ENCODE measurements around the gene LPP.

The LPP gene

DNA sequence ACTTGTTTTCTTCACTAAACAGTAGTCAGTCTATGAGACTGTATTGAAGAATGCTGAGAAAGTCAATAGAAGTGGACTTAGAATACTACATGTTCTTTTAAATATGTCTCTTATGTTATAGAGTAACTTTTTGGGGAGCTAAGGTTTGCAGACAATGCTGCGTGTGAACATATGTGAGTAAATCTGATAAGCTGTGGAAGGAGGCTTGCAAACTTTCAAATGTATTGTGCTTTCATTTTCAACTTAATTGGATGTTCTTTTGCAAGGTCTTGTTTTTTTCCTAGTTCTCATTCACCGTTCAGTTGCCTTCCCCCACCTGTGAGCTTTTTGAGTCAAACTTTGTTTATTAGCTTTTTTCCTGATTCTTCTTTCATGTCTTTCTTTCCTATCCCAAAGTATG, 176.2 kb downstream of the LPP start:
- DNase-seq (ENCODE audit: low read depth), result no peak

DNA sequence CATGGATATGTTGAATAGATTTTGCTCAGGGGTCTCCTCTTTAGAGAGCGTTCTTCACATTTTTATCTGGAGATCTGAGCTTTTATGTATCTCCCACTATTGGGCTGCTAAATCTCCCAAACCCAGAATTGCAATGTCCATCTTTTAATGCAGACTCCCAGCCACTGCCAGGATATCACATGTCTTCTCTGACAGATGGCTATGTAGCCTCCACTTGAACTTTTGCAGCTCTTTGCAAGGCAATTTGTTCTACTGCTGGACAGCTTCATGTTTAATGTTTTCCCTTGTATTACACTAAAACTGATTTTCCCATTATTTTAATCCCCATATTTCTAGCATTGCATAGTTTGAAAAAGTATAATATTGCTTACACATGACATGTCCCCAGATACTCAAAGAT, 177.2 kb downstream of the LPP start:
- DNase-seq (ENCODE audit: low read depth), result no peak

DNA sequence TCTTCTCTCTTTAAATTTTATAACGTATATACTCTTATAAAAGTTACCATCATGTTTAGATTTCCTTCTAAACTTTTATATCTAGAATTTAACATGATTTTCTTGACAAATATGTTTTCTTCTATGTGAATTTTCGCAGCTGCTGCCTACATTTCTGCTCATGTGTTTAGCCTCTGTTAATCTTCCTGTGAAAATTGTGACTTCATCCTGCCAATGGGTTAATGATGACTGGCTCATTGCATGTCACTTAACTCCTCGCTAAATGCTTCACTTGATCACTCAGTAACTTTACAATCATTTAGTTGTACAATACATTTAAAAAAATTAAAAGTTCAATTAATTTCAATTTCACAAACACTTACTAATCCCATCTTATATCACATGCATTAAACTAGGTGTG, 178.1 kb downstream of the LPP start:
- no peak for DNase-seq (ENCODE audit: low read depth)

DNA sequence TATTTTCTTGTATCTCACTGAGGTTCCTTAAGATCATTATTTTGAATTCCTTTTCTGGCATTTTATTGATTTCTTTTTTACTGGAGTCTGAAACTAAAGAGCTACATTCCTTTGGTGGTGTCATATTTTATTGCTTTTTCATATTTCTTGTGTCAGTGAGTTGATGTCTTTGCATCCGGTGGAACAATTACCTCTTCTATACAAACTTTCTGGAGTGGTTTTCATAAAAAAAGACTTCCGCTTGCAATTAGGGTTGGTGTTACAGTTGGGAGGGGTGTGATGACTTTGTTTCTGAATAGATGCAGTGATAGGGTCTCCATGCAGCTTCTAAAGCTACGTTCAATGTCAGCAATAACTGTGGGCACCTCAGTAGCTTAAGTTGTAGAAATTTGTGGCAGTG, 181.7 kb downstream of the LPP start:
- no peak for DNase-seq (ENCODE audit: low read depth)

DNA sequence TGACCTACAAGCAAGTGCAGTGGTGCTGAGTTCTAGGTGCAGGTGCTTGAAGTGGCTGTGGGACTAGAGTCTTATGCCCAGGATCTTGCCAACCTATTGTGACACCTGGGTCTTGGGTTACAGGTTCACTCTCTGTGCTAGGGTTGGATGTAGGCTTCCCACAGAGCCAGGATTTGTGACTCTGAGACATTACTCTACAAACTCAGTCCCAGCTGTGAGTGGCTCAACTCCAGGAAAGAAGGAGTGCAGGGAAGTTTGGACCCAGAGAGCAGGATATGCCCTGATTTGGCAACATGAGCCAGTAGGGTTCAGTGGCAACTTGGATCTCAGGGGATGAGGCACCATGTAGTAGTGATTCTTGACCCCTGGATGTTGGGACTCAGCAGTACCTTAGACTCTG, 182.2 kb downstream of the LPP start:
- DNase-seq (ENCODE audit: low read depth), result no peak

DNA sequence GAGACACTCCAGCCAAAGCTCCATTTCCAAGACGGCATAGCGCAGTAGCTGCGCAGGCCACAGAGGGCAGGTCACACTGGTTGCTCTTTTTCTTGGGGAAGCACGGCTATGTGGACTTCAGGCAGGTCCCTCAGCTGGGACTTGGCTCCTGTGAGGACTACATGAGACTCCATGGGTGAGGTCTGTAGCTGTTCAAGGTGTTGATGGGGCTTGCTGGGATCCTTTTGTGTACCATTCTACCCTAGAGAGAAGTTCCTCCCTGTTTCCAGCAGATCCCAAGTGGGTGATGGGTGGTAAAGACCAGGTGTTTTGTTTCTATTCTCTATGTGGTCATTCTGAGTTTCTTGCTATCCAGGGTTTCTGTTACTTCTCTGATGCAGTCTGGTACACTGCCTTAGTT, 183.3 kb downstream of the LPP start:
- DNase-seq (ENCODE audit: low read depth), result no peak

DNA sequence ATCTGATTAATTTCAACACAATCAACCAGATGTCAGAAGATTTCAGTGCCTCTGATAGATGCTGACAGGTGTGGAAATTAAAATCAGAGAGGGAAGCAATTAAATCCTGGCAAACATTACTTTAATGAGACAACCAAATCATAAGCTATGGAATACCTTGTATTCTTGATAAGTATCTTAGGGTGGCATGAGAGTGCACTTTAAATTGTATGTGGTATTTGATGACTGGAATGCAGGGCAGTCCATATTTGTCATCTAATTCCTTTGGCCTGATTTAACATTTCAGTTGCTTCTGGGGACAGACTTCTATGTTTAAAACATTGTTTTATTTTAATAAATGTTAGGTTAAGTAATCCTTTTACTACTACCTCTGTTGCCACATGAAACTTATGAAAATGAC, 184.1 kb downstream of the LPP start:
- DNase-seq (ENCODE audit: low read depth), result no peak

DNA sequence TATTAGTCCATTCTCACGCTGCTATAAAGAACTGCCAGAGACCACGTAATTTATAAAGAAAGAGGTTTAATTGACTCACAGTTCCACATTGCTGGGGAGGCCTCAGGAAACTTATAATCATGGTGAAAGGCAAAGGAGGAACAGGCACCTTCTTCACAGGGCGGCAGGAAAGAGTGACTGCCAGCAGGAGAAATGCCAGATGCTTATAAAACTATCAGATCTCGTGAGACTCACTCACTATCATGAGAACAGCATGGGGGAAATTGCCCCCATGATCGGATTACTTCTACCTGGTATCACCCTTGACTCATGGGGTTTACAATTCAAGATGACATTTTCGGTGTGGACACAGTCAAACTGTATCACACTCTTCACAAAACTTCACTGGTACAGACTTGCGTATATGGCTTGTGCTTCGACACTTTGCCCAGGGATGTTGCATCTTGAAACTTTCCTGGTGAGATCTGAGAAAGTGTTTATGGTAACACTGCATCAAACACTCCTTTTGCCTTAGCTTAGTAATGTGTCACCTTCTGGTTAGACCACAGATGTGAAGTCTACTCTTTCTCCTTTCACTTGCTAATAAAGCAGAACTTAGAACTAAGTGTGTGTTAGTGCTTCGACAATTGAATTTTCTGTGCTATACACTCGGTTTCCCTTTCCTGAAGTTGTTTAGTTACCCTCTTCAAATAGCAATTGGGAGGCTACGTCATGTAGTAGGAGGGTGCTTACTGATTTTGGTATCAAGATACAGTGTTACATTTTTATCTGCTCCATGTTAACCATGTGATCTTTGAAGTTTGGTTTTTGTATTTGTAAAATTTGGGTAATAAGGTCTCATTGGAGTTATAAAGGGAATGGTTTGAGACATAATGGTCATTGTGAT, 185.7 kb downstream of the LPP start:
- DNase-seq (ENCODE audit: low read depth), result no peak

DNA sequence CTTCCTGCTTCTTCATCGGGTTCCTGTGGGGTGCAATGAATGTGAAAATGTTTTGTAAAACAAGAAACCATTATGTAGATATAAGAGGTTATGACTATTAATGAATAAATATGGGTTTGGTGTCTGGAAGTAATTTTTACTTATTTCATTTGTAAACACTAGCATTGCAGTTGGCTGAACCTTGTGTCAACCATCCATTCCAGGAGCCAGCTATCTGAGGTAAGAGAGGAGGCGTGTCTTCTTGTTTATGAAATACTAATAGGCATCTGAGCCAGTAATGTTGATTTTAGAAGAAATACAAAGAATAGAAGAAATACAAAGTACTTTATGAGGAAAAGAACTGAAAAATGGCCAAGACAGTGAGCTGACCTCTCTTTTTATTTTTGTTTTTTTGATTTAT, 187.5 kb downstream of the LPP start:
- DNase-seq (ENCODE audit: low read depth), result no peak

DNA sequence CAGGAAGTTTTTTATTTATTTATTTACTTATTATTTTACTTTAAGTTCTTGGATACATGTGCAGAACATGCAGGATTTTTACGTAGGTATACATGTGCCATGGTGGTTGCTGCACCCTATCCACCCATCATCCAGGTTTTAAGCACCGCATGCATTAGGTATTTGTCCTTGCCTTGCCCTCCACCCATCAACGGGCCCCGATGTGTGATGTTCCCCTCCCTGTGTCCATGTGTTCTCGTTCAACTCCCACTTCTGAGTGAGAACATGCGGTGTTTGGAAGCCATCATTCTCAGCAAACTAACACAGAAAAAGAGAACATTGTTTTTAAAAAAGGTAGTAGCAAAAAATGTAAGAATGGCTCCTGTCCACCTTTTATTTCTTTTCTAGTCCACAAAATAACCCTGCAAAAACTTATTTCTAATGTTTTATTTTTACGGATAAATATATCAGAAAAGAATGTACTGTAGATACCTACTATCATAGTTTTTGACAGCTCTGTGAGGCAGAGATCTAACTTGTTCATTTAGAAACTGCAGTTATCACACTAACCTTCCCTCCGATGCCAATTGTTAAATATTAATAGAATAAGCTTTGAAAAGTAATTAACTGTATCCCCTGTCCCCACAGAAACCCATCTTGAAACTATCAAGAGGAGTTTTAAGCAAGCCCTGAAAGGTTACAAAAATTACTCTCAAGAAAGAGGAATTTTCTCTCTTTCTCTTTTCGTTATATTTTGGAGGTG, 189.2 kb downstream of the LPP start:
- no peak for DNase-seq (ENCODE audit: low read depth)

DNA sequence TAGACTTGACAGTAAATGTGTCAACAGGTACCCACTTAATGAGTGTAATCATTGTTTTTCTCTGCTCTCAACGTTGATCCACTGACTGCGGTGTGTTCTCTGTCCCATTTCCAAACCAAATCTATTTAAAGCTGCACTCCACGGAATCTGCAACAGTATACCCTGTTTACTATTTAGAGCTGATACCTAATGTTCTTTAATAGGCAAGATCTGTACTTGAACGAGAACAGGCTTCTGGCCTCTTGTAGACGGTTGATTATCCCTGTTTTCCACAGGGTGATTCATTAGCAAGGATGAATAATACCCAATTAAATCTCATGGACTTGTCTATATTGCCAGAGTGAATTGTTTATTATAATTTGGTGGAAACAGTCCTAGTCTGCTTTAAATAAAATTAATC, 189.9 kb downstream of the LPP start:
- no peak for DNase-seq (ENCODE audit: low read depth)

DNA sequence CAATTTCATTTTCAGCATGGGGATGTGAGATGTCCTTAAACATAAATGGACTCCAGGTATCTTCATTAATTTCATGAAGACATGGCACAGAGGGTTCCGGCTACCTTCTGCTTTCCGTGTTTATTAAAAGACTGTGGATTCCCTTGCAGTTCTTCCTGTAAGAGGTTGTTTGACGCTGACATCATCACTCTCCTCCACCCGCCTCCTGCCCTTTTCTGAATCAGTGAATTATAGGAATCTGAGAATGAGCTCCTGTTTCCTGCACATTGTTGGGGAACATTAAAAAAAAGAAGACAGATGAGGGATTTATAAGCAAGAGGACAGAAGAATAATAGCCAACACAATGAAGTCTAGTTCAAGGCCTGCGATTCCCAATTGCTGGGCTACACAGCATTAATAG, 191.3 kb downstream of the LPP start:
- DNase-seq (ENCODE audit: low read depth), result no peak

DNA sequence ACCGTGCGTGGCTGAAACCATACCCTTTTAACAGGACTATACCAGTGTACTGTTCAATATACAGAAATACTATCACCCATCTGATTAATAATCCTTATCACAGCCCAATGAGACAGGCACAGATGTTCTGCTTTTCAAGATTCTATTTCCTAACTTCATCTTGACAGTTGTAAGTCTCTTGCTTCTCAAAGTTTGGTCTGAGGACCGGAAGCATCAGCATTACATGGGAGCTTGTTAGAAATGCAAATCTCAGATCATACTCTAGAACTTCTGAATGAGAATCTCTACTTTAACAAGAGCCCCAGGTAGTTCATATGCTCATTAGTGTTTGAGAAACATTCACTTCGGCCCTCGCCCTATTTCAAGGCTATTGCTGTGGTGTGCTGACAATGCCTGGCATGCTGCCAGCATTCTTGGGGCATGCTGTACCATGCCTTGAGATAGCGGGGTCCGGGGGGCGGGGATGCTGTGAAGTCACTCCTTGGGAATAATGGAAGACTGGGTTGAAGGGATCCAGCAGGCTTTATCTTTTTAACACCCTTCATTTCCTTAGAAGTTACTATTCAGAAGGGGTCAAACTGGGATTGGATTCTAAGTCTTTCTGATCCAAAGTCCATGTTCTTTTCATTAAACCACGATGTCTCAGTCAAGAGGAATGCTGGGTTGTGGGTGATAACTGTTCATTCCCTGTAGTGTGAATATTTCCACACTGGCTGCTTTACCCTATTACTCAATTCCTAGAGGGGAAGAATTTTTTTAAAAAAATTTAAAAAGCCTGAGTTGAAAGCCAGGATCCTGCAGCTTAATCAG, 194.7 kb downstream of the LPP start:
- DNase-seq (ENCODE audit: low read depth), result peak; percentile 88

DNA sequence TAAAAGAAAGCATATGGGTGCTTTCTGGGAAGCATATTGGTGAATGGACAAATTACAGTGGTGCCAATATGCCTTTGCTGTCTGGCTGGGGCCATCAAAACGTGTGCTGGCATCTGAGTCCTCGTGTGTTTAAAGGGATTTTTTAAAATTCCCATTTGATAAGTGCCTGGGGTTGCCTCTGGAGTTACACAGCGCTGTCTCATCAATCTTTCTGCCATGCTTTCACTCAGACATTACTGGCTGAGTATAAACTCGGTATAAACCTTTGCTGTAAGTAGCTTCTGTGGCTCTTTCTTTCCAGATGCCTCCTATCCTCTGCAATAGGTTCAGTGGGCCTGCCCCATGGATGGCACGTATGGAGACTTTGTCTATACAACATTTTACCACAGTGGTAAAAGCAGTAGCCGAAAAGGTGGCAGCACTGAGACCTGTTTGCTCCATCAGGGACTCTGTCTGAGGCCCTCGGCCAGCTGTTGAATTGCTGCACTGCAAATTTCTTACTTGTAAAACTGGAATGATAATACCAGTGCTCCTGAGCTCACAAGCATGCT, 195.5 kb downstream of the LPP start:
- DNase-seq (ENCODE audit: low read depth), result no peak

DNA sequence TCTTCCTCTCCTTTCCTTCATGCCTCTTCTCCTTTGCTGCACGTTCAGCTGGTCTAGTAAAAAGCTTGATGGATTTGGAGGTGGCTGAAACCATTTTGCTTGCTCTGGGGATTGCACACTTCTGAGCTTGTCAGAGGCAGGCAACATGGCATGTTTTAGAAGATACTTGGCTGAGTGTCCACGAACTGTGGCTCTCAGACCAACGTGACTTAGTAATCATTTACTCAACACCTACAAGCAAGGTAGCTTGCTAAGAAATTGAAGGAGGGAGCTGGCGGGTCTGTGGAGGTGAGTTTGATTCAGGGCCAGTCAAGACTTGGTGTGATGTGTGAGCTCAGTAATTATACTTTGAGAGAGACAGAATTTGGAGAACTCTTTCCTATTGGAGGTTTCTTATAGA, 196.0 kb downstream of the LPP start:
- no peak for DNase-seq (ENCODE audit: low read depth)

DNA sequence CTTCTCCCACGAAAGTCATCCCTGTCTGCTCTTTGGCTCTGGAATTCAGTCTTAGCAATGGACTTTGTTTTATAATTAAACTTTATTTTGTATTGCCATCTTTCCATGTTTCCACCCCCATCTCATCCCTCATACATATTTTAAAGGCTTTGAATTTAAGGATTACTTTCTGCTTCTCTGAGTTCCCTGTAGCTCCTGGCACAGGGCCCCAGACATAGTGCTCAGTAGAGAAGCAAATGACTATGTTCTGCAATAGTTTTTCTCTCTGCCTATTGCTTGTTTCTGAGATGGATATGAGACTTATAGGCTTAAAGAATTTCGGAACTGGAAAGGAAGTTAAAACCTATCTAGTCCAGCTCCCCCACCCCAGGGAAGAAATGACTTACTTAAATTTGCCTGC, 197.0 kb downstream of the LPP start:
- DNase-seq (ENCODE audit: low read depth), result no peak

DNA sequence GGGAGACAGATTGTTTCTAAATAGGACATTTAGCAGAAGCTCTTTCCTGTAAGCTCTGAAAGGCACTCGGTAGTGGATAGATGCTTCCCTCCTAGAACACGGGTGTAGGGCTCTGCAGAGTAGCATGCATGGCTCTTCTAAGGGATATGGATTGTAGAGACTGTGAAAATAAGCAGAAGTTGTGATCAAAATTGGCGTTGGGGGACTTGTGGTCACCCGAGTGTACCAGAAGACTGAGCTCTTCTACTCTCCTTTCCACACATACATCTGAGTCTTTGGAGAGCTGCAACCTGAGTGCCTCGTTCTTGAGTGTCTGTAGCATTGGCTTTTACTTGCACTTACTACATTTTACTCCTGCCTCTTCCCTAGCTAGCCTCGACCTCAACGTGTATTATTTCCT, 197.7 kb downstream of the LPP start:
- DNase-seq (ENCODE audit: low read depth), result no peak

DNA sequence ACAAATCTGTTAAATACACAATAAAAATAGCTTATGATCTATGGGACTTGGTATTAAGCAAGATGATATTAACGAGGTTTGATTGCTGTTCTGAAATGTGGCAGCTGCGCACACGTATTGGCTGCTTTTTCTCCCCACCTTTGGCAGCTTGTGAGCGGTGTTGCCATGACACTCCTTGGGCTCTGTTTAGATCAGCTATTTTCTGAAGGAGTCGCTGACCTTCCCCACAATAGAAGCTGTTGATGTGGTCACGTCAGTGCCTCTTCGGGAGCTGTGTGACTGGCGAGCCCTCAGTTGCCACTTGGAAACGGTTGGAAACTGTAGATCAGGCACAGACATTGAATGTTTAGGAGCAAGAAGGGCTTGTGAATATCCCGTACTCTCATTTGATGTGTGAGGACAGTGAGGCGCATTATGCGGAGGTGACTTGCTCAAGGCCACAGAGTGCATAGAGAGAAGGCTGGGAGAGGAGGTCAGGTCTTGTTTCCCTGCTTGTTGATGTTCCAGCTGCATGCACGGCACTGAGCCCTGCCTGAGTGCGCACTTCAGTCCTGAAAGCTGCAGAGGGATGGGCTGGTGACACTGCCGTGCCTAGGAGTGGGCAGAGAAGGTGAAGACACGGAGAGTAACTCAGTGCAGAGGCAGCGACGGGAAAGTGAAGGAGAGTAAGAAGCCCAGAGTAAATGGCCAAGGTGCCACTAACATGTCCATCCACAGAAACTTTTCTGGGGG, 198.4 kb downstream of the LPP start:
- no peak for DNase-seq (ENCODE audit: low read depth)

DNA sequence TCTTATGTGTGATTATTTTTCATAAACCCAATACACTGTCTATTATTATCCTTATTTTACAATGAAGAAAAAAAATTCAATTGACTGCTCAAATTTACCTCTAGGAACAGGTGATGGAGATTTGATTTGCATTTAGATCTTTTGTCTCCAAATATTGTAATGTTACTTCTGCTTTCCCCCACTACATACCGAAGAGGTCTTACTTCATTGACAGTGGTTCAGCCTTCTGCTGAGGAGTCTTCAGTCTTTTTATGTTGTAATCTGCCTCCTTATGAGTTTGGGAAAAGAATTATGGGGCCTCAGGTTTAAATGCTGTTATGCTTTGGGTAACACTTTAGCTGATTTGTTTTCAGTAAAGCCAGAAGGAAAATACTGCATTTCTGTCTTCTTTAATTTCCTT, 199.5 kb downstream of the LPP start:
- no peak for DNase-seq (ENCODE audit: low read depth)

DNA sequence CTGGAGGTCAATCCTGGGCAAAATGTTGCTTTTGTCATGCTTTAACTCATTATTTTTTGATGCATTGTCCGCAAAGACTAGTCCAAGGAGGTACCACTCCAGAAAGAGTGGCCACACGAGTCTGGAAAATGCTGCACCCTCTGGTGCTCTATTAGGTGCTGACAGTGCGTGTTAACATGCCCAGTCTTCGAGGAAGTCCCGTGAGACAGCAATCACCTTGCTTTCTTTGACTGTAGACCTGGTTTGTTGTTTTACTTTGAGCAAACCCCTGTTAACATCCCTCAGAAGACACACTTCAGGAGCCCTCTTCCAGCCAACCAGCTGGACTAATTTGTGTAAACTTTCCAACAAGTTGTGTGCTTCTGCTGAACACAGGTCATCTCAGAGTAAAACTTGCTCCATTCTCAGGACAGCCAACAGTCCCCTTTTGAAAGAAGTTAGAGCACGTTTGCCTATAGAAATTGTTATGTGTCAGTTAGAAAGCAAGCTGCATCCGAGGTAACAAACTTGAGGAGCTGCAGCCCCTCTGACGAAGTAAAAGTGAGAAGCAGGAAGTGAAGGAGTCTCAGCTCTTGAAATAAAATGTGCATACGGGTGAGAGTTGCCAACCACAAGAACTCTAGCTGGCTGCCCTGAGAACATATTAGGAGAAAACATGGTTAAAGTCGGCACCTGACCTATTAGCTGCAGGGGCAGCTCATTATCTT, 205.0 kb downstream of the LPP start:
- DNase-seq (ENCODE audit: low read depth), result no peak

DNA sequence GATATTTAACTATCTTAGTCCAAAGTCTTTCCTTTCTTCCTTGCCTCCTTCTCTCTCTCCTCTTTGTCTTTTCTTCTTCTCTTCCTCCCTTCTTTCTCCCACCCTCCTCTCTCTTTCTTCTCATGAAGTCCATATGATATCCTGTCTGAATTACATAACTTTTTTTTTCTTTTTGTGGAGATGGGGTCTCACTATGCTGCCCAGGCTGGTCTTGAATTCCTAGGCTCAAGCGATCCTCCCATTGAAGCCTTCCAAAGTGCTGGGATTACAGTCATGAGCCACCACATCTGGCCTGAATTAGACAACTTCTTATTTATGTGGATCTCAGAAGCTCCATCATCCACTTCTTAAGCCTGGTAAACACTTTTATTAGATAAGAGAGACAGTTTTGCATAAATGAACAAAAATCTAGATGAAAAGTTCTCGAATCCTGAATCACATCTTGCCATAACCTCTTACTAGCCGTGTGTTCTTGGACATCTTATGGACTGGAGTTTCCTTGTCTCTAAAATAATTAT, 206.5 kb downstream of the LPP start:
- DNase-seq (ENCODE audit: low read depth), result no peak

Data from GM04504 (cell line).